Trophoblast cell (in vitro differentiated cells and primary cell): Measurements from ENCODE around the gene EARS2.

Experiments
- DNase-seq, 2 donors: peaks; one replicate each; pipeline ENCODE4 v3.0.0-alpha.2; 2016
- H2AFZ ChIP-seq: 2 replicates; pipeline ENCODE4 v1.6.1; 2013; ENCODE audit warnings: low read length, moderate library complexity, mild to moderate bottlenecking; ENCODE audit not compliant: insufficient read depth, poor library complexity
- H2AK5ac ChIP-seq: 2 replicates; pipeline ENCODE4 v1.6.1; 2013; ENCODE audit warnings: mild to moderate bottlenecking, low read length
- H2BK120ac ChIP-seq: 2 replicates; pipeline ENCODE4 v1.6.1; 2013; ENCODE audit warnings: low read length, mild to moderate bottlenecking, moderate library complexity; ENCODE audit not compliant: insufficient read depth, poor library complexity
- H2BK12ac ChIP-seq: 2 replicates; pipeline ENCODE4 v1.6.1; 2013; ENCODE audit warnings: mild to moderate bottlenecking, low read length, moderate library complexity
- H2BK5ac ChIP-seq: 2 replicates; pipeline ENCODE4 v1.6.1; 2013; ENCODE audit warnings: low read length, low read depth, moderate library complexity, mild to moderate bottlenecking; ENCODE audit not compliant: poor library complexity
- H3K14ac ChIP-seq: 2 replicates; pipeline ENCODE4 v1.6.1; 2013; ENCODE audit warnings: mild to moderate bottlenecking, low read length
- H3K18ac ChIP-seq: 2 replicates; pipeline ENCODE4 v1.6.1; 2013; ENCODE audit warnings: mild to moderate bottlenecking, low read length
- H3K23ac ChIP-seq: 2 replicates; pipeline ENCODE4 v1.6.1; 2013; ENCODE audit warnings: low read length
- H3K27ac ChIP-seq: 2 replicates; pipeline ENCODE4 v1.5.1; 2013; ENCODE audit warnings: low read depth, mild to moderate bottlenecking, inconsistent platforms, low read length, moderate library complexity
- H3K27me3 ChIP-seq: 2 replicates; pipeline ENCODE4 v1.6.1; 2013; ENCODE audit warnings: inconsistent platforms, mild to moderate bottlenecking, low read length, moderate library complexity; ENCODE audit not compliant: insufficient read depth
- H3K36me3 ChIP-seq, 2 experiments: 1 replicate in 1 of 2; 2 replicates in 1 of 2; pipeline ENCODE4 v1.6.1; 2013; ENCODE audit warnings: low read length in 2 of 2, mild to moderate bottlenecking in 2 of 2, moderate library complexity in 1 of 2; ENCODE audit not compliant: insufficient read depth in 2 of 2, control insufficient read depth in 1 of 2
- H3K4ac ChIP-seq: 2 replicates; pipeline ENCODE4 v1.6.1; 2013; ENCODE audit warnings: low read depth, mild to moderate bottlenecking, low read length, moderate library complexity
- H3K4me1 ChIP-seq, 2 experiments: 1 replicate in 1 of 2; 2 replicates in 1 of 2; pipeline ENCODE4 v1.6.1; 2013; ENCODE audit warnings: low read length in 2 of 2, mild to moderate bottlenecking in 2 of 2, moderate library complexity in 1 of 2; ENCODE audit not compliant: insufficient read depth in 2 of 2, control insufficient read depth in 1 of 2
- H3K4me2 ChIP-seq: 2 replicates; pipeline ENCODE4 v1.6.1; 2013; ENCODE audit warnings: inconsistent platforms, mild to moderate bottlenecking, low read length, moderate library complexity
- H3K4me3 ChIP-seq: 2 replicates; pipeline ENCODE4 v1.5.1; 2013; ENCODE audit warnings: mild to moderate bottlenecking, low read depth, low read length, inconsistent platforms
- H3K79me1 ChIP-seq: one replicate; pipeline ENCODE4 v1.6.1; 2013; ENCODE audit warnings: low read length
- H3K79me2 ChIP-seq: 2 replicates; pipeline ENCODE4 v1.6.1; 2013; ENCODE audit warnings: low read length, mild to moderate bottlenecking; ENCODE audit not compliant: control insufficient read depth, insufficient read depth, poor library complexity
- H3K9ac ChIP-seq: 2 replicates; pipeline ENCODE4 v1.6.1; 2013; ENCODE audit warnings: mild to moderate bottlenecking, low read length
- H3K9me3 ChIP-seq: 2 replicates; pipeline ENCODE4 v1.6.1; 2013; ENCODE audit warnings: low read depth, mild to moderate bottlenecking, control low read depth, inconsistent platforms, low read length; ENCODE audit not compliant: insufficient read depth
- H4K12ac ChIP-seq: 2 replicates; pipeline ENCODE4 v1.6.1; 2013; ENCODE audit warnings: low read depth, mild to moderate bottlenecking, low read length, moderate library complexity
- H4K8ac ChIP-seq: 2 replicates; pipeline ENCODE4 v1.6.1; 2013; ENCODE audit warnings: low read depth, mild to moderate bottlenecking, low read length, moderate library complexity
- H4K91ac ChIP-seq: one replicate; pipeline ENCODE4 v1.6.1; 2013; ENCODE audit warnings: low read depth, mild to moderate bottlenecking, low read length, moderate library complexity
- WGBS: extraction: QIAGEN DNeasy Blood & Tissue Kit; methylation state at CpG from one replicate; pipeline ENCODE4 v1.1.7; 2013; ENCODE audit warnings: missing lambda C conversion rate; ENCODE audit not compliant: insufficient read length, insufficient coverage; ENCODE audit errors: extremely low coverage; 5-methylcytosine and 5-hydroxymethylcytosine counted together

EARS2 gene

DNA sequence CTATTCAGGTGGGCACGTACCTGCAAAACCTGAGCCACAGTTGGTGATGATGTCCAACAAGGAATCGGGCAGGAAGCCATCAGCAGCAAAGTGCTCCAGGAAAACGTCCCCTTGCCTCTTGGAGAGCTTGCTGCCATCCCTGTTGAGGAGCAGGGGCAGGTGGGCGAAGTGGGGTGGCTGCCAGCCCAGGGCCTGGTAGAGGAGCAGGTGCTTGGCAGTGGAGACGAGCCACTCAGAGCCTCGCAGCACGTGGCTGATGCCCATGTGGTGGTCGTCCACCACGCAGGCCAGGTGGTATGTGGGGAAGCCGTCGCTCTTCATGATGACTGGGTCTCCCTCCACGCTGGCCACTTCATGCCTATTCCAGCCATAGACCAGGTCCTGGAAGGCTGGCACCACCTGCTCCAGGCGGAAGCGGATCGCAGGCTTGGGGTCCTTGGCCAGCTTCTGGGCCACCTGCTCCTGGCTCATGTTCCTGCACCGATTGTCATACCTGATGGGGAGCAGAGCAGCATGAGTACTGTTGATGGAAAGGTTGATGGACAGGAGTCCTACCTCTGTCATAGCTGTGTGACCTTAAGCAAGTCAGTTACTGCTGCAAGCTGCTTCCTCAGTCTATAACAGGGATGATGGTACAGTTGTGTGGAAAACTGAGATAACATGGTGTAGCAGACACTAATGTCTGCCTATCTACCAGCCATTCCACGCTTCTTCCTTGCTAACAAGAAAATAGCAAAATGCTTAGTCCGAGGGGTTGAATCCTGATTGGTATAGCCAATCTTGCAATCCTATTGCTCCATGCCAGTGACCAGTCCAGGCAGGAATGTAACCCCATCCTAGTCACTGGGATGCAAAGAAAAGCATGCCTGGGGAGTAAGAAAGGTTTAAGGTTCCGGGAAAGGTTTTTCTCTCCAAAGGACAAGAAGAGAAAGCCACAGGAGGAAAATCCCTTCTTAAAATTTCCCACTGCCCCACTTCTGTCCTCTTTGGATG, 22.0 kb downstream of the EARS2 start:
- no peak overlapping the region for H3K4ac ChIP-seq
- no peak overlapping the region for H3K18ac ChIP-seq
- no peaks in the 10 kb centered on the region for H3K79me1 ChIP-seq
- no peak overlapping the region for H3K4me2 ChIP-seq
- no peak overlapping the region for H3K4me3 ChIP-seq
- no peak overlapping the region for H2AFZ ChIP-seq
- no peak overlapping the region for H3K27ac ChIP-seq
- DNase-seq: peak; percentile 51 to 53
- no peaks in the 10 kb centered on the region for H3K4me1 ChIP-seq
- no peak overlapping the region for H3K14ac ChIP-seq
- H2BK12ac ChIP-seq: no peak overlapping the region
- no peak overlapping the region for H4K8ac ChIP-seq
- no CpG with 5 or more reads among the region's 19 CpGs for WGBS
- peaks cover 4% of the 10 kb centered on the region for H3K9me3 ChIP-seq
- H2BK120ac ChIP-seq: no peak overlapping the region
- no peak overlapping the region for H4K12ac ChIP-seq
- no peak overlapping the region for H4K91ac ChIP-seq
- H3K79me2 ChIP-seq: no peaks in the 10 kb centered on the region
- H2BK5ac ChIP-seq: no peak overlapping the region
- no peaks in the 10 kb centered on the region for H3K27me3 ChIP-seq
- H2AK5ac ChIP-seq: no peak overlapping the region
- H3K9ac ChIP-seq: no peak overlapping the region
- peak overlapping the region; percentile 6 for H3K23ac ChIP-seq
- H3K36me3 ChIP-seq: peaks cover 15 to 44% of the 10 kb centered on the region in 2 experiments

DNA sequence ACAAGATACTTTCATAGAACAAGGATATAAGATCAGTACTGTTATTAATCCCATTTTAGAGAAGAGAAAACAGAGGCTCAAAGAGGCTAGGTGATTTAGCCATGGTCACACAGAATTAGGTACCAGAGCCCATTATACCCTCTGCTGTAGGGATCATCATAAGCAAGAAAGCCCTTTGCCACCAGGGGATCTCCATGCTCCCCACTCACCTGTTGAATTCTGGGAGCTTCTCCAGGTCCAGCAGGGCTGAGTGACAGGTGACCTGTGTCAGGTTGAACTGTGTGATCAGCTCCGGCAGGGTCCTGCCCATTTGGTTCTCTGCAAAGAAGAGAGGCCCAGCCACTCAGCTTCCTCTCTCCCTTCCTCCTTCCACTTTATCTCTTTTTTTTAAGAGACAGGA, 24.7 kb downstream of the EARS2 start:
- Histone ChIP-seq H3K4me1 (no peaks in the 10 kb centered on the region), H3K79me2 (no peaks in the 10 kb centered on the region), H3K27ac (no peak overlapping the region), H3K9me3 (peaks cover 5% of the 10 kb centered on the region), H2BK5ac (no peak overlapping the region), H2AK5ac (no peak overlapping the region), H3K9ac (no peak overlapping the region), H3K23ac (no peak overlapping the region), H2BK12ac (no peak overlapping the region), H2AFZ (no peak overlapping the region), H3K4me2 (no peak overlapping the region), H3K36me3 (peaks cover 31 to 60% of the 10 kb centered on the region in 2 experiments), H2BK120ac (no peak overlapping the region), H3K4ac (no peak overlapping the region), H3K18ac (no peak overlapping the region), H3K27me3 (no peaks in the 10 kb centered on the region), H4K12ac (no peak overlapping the region), H3K4me3 (no peak overlapping the region), H4K91ac (no peak overlapping the region), H4K8ac (no peak overlapping the region), H3K79me1 (no peaks in the 10 kb centered on the region), H3K14ac (no peak overlapping the region)
- DNase-seq: no peak
- no CpG with 5 or more reads among the region's 1 CpG for WGBS

DNA sequence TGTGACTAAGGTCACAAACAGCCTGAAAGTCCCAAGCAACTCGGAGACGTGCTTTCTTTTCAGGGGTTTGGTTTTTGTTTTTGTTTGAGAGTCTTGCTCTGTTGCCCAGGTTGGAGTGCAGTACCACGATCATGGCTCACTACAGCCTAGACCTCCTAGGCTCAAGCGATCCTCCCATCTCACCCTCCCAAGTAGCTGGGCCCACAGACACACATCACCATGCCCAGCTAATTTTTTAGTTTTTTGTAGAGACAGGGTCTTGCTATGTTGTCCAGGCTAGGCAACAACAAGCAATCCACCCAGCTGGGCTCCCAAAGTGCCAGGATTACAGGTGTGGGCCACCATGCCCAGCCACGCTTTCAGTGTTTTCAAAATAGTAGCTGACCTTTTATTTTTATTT, 27.1 kb downstream of the EARS2 start:
- Histone ChIP-seq H3K14ac (no peak overlapping the region), H3K4me3 (no peak overlapping the region), H3K18ac (no peak overlapping the region), H3K27ac (no peak overlapping the region), H2BK5ac (no peak overlapping the region), H2AFZ (no peak overlapping the region), H3K79me2 (no peaks in the 10 kb centered on the region), H2AK5ac (no peak overlapping the region), H4K8ac (no peak overlapping the region), H3K79me1 (no peaks in the 10 kb centered on the region), H3K27me3 (no peaks in the 10 kb centered on the region), H3K4me2 (no peak overlapping the region), H3K4ac (no peak overlapping the region), H3K9me3 (peaks cover 5% of the 10 kb centered on the region), H2BK12ac (no peak overlapping the region), H4K91ac (no peak overlapping the region), H3K9ac (no peak overlapping the region), H3K4me1 (no peaks in the 10 kb centered on the region), H3K23ac (no peak overlapping the region), H2BK120ac (no peak overlapping the region), H3K36me3 (peaks cover 34 to 56% of the 10 kb centered on the region in 2 experiments), H4K12ac (no peak overlapping the region)
- no peak for DNase-seq
- WGBS: no CpG with 5 or more reads among the region's 5 CpGs

DNA sequence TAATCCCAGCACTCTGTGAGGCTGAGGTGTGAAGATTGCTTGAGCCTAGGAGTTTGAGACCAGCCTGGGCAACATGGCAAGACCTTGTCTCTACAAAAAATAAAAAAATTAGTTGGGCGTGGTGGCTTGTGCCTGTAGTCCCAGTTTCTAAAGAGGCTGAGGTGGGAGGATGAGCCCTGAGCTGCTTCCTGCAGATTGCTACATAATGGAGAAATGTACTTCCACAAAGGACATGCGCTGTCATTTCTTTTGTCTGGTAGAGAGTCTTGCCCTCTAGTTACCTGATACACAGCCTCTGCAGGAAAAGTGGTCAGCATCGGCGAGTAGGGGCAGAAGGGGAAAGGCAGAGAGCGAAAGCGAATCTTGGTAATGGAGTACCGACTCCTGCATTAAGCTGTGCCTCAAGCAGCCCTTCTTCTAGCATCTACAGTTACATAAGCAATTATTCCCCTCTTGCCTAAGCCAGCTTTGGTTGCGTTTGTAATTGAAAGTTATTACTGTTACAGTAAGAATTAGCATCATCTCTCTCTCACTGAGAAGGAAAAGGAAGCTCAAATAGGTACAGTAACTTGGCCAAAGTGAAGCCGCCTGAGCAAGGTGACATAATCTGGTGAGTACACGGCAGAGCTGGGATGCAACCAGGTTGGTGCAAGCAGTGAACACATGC, 28.4 kb downstream of the EARS2 start:
- WGBS: no CpG with 5 or more reads among the region's 10 CpGs
- Histone ChIP-seq H3K4me2 (no peak overlapping the region), H2AK5ac (no peak overlapping the region)

More for the DNA sequence above, 28.4 kb downstream of the EARS2 start:
- H4K8ac ChIP-seq: no peak overlapping the region
- no peak overlapping the region for H2BK12ac ChIP-seq
- H2BK5ac ChIP-seq: no peak overlapping the region
- no peak overlapping the region for H3K18ac ChIP-seq
- no peak for DNase-seq
- H3K4me3 ChIP-seq: no peak overlapping the region
- no peaks in the 10 kb centered on the region for H3K79me2 ChIP-seq
- H3K4ac ChIP-seq: no peak overlapping the region
- H2AFZ ChIP-seq: no peak overlapping the region
- no peak overlapping the region for H4K91ac ChIP-seq
- H3K4me1 ChIP-seq: no peaks in the 10 kb centered on the region
- H4K12ac ChIP-seq: no peak overlapping the region
- H3K79me1 ChIP-seq: no peaks in the 10 kb centered on the region
- no peak overlapping the region for H3K27ac ChIP-seq
- H3K27me3 ChIP-seq: no peaks in the 10 kb centered on the region
- H3K9ac ChIP-seq: no peak overlapping the region
- H3K9me3 ChIP-seq: peaks cover 1% of the 10 kb centered on the region
- H2BK120ac ChIP-seq: no peak overlapping the region
- no peak overlapping the region for H3K23ac ChIP-seq
- H3K36me3 ChIP-seq: peaks cover 33 to 53% of the 10 kb centered on the region in 2 experiments
- no peak overlapping the region for H3K14ac ChIP-seq
